Suprapubic skin (tissue), 3 donors: Measurements from ENCODE around the gene ACO2.

Experiments
- CTCF ChIP-seq, 2 donors: fragments of 200-600 bp in 1 of 2; fragments of 450-650 bp in 1 of 2; sonication (generic) in 1 of 2; IDR thresholded peaks; one replicate each; pipeline ENCODE4 v1.5.1; 2016 to 2019; ENCODE audit warnings: antibody characterized with exemption in 2 of 2, mild to moderate bottlenecking in 1 of 2, moderate library complexity in 1 of 2
- EP300 ChIP-seq: sonication (generic); formaldehyde crosslinking; IDR thresholded peaks from one replicate; pipeline ENCODE4 v1.6.1; 2017; ENCODE audit warnings: antibody characterized with exemption
- POLR2A ChIP-seq, 2 donors: fragments of 450-650 bp; IDR thresholded peaks; one replicate each; pipeline ENCODE4 v1.6.1; 2017; ENCODE audit warnings: antibody characterized with exemption in 2 of 2, mild to moderate bottlenecking in 2 of 2, moderate library complexity in 2 of 2

DNA sequence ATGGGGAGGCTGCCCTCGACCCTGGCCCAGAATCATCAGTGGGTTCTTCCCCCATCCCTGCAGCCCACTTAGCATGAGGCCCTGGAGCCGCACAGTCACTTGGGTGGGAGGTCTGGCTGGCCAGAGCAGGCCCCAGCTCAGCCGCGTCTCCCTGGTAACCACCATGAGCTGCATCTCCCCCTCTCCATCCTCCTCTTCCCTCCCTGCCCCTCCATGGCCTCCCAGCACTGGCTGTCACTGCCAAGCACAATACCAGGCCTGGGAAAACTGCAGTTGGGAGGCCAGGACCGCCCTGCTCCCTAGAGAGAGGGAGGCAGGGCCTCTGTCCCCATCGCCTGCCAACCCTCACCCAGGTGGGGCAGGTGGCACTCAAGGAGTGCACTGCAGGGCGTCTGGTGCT is 99.9 kb downstream of the ACO2 start:
- TF ChIP-seq EP300 (no peak), POLR2A (IDR thresholded peaks at IDR 0.05) (no peak), CTCF (IDR thresholded peaks at IDR 0.05) (no peak)
